Left hindlimb (tissue), 1 donor: ENCODE results near the gene SEMA3B.
"Not testable (repeated sequence)": the region's sequence is repeated elsewhere in the genome, so short reads cannot be mapped to it uniquely, and the experiment has no call there.

Experiments
- DNase-seq: peaks from one replicate; pipeline ENCODE4 v3.0.0-alpha.2; 2018

SEMA3B gene

GRCh38 chr3:50274371-50275104, 5.6 kb downstream of the SEMA3B start:
- DNase-seq, result no peak

- DNase-seq, result no peak
These were observed 6.4 kb downstream of the SEMA3B start for GRCh38 chr3:50275141-50275995.

- DNase-seq, result no peak
These were observed 7.2 kb downstream of the SEMA3B start for GRCh38 chr3:50275996-50276761.

GRCh38 chr3:50276762-50277101, 7.8 kb downstream of the SEMA3B start:
- DNase-seq, result no peak

- no peak for DNase-seq
These were observed 9.4 kb downstream of the SEMA3B start for GRCh38 chr3:50278123-50278879.

GRCh38 chr3:50278880-50279224, 9.9 kb downstream of the SEMA3B start, which contains the start of gene LSMEM2:
Gene LSMEM2 (plus strand): TSS chr3:50279087. CDS start chr3:50279114, 27 bp downstream.
- no peak for DNase-seq

GRCh38 chr3:50279255-50280016, 10.5 kb downstream of the SEMA3B start:
- DNase-seq, result no peak

- DNase-seq, result not testable (repeated sequence)
These were observed 15.2 kb downstream of the SEMA3B start for GRCh38 chr3:50284121-50284520.

GRCh38 chr3:50286322-50287227, 17.6 kb downstream of the SEMA3B start:
- DNase-seq, result peak; percentile 25

- DNase-seq, result no peak
These were observed 18.3 kb downstream of the SEMA3B start for GRCh38 chr3:50287262-50287661.

GRCh38 chr3:50288387-50289007, 19.6 kb downstream of the SEMA3B start:
- DNase-seq, result peak; percentile 25

- peak; percentile 31 for DNase-seq
These were observed 20.2 kb downstream of the SEMA3B start for GRCh38 chr3:50289130-50289529.

- peak; percentile 35 for DNase-seq
These were observed 21.3 kb downstream of the SEMA3B start for GRCh38 chr3:50290161-50290641.

- DNase-seq, result peak; percentile 98
These were observed 23.5 kb downstream of the SEMA3B start, which contains the start of gene IFRD2 for GRCh38 chr3:50292159-50293078. Gene IFRD2 (minus strand): TSS chr3:50292429. CDS start chr3:50292274, 155 bp downstream.

GRCh38 chr3:50293079-50293801, 24.3 kb downstream of the SEMA3B start:
- DNase-seq, result peak; percentile 33

GRCh38 chr3:50294089-50294488, 25.1 kb downstream of the SEMA3B start:
- no peak for DNase-seq

- peak; percentile 33 for DNase-seq
These were observed 25.8 kb downstream of the SEMA3B start for GRCh38 chr3:50294492-50295403.
